ENCODE measurements around the gene HSBP1. TPM values are rescaled to one million over a fixed set of nuclear protein-coding genes. Genes with fewer than 3 reads are reported as not detected.

Gene HSBP1
- total and polyA plus RNA-seq, 9 donors = 17.0 to 139 (median 94.0) TPM

GRCh38 chr16:83803811-83804210, 4.0 kb upstream of the HSBP1 start:
- H3K36me3 ChIP-seq = no peaks in the 10 kb centered on the region
- H3K27me3 ChIP-seq = no peaks in the 10 kb centered on the region
- no peak for DNase-seq
- no peak for TF ChIP-seq POLR2A (IDR thresholded peaks at IDR 0.05)
- no peak for TF ChIP-seq CTCF (IDR thresholded peaks at IDR 0.05)
- no peak for TF ChIP-seq EP300 (IDR thresholded peaks at IDR 0.05)
- 84 to 86% (median 85%) methylated on average over 3 of the region's 3 CpGs for WGBS, 3 donors
- intact Hi-C loops (cut with DNase I) = no loop called here
- no peak overlapping the region for H3K4me3 ChIP-seq
- no peaks in the 10 kb centered on the region for H3K9me3 ChIP-seq
- H3K27ac ChIP-seq = no peak overlapping the region
- peaks cover 7% of the 10 kb centered on the region for H3K4me1 ChIP-seq (ENCODE audit: insufficient read depth)

- no peaks in the 10 kb centered on the region for H3K36me3 ChIP-seq
- TF ChIP-seq CTCF (IDR thresholded peaks at IDR 0.05) (no peak), EP300 (IDR thresholded peaks at IDR 0.05) (no peak), POLR2A (IDR thresholded peaks at IDR 0.05) (no peak)
- H3K27ac ChIP-seq = no peak overlapping the region
- WGBS, 3 donors = 92 to 100% (median 96%) methylated on average over 5 of the region's 5 CpGs
- no peak for DNase-seq
- no peaks in the 10 kb centered on the region for H3K9me3 ChIP-seq
- H3K27me3 ChIP-seq = no peaks in the 10 kb centered on the region
- intact Hi-C loops (cut with DNase I) = no loop called here
- H3K4me1 ChIP-seq (ENCODE audit: insufficient read depth) = peaks cover 11% of the 10 kb centered on the region
- no peak overlapping the region for H3K4me3 ChIP-seq
Observed at GRCh38 chr16:83804366-83804765, 3.4 kb upstream of the HSBP1 start.

GRCh38 chr16:83806036-83806435, 1.7 kb upstream of the HSBP1 start:
- Histone ChIP-seq H3K9me3 (no peaks in the 10 kb centered on the region), H3K4me1 (ENCODE audit: insufficient read depth) (peaks cover 11% of the 10 kb centered on the region), H3K27ac (no peak overlapping the region), H3K36me3 (no peaks in the 10 kb centered on the region), H3K27me3 (no peaks in the 10 kb centered on the region), H3K4me3 (no peak overlapping the region)
- TF ChIP-seq EP300 (IDR thresholded peaks at IDR 0.05) = no peak
- no peak for TF ChIP-seq POLR2A (IDR thresholded peaks at IDR 0.05)
- no peak for TF ChIP-seq CTCF (IDR thresholded peaks at IDR 0.05)
- no peak for DNase-seq
- intact Hi-C loops (cut with DNase I) = no loop called here
- WGBS, 3 donors = 31 to 49% (median 35%) methylated on average over 5 of the region's 5 CpGs

- 89 to 92% (median 90%) methylated on average over 6 of the region's 6 CpGs for WGBS, 3 donors
- no peak for TF ChIP-seq POLR2A (IDR thresholded peaks at IDR 0.05)
- Histone ChIP-seq H3K4me3 (no peak overlapping the region), H3K36me3 (no peaks in the 10 kb centered on the region), H3K27ac (no peak overlapping the region), H3K4me1 (ENCODE audit: insufficient read depth) (peaks cover 11% of the 10 kb centered on the region), H3K9me3 (no peaks in the 10 kb centered on the region), H3K27me3 (no peaks in the 10 kb centered on the region)
- intact Hi-C loops (cut with DNase I) = no loop called here
- no peak for DNase-seq
Observed at GRCh38 chr16:83806731-83807130, 1.0 kb upstream of the HSBP1 start.

- Histone ChIP-seq H3K27me3 (no peaks in the 10 kb centered on the region), H3K9me3 (no peaks in the 10 kb centered on the region), H3K36me3 (no peaks in the 10 kb centered on the region), H3K4me3 (peak overlapping the region; percentile 72), H3K4me1 (ENCODE audit: insufficient read depth) (peaks cover 11% of the 10 kb centered on the region), H3K27ac (peak overlapping the region; percentile 30 to 64)
- TF ChIP-seq CTCF (IDR thresholded peaks at IDR 0.05) (no peak), POLR2A (IDR thresholded peaks at IDR 0.05) (no peak), EP300 (IDR thresholded peaks at IDR 0.05) (no peak)
- no peak for DNase-seq
- WGBS, 3 donors = 77 to 85% (median 80%) methylated on average over 8 of the region's 8 CpGs
- intact Hi-C loops (cut with DNase I) = no loop called here
Observed at GRCh38 chr16:83807327-83807709, 460 bp upstream of the HSBP1 start.
